Transverse colon (tissue), 4 donors: Measurements from ENCODE around the gene ZNF142. TPM values are rescaled to one million over a fixed set of nuclear protein-coding genes. Genes with fewer than 3 reads are reported as not detected.

ENCODE experiments used
- DNase-seq: peaks from one replicate; pipeline ENCODE4 v3.0.0-alpha.2; 2019
- H3K27ac ChIP-seq, 4 donors: fragments of 200-600 bp; sonication (generic); 2 replicates each; pipeline ENCODE4 v1.5.1; 2016 to 2018; ENCODE audit warnings: inconsistent platforms in 4 of 4
- H3K27me3 ChIP-seq: fragments of 200-600 bp; sonication (generic); 2 replicates; pipeline ENCODE4 v1.5.1; 2017; ENCODE audit warnings: inconsistent platforms
- H3K36me3 ChIP-seq, 4 donors: fragments of 200-600 bp; sonication (generic); 2 replicates each; pipeline ENCODE4 v1.5.1; 2017 to 2019; ENCODE audit warnings: inconsistent platforms in 4 of 4
- H3K4me1 ChIP-seq, 4 donors: fragments of 200-600 bp; sonication (generic); 2 replicates each; pipeline ENCODE4 v1.5.1; 2017 to 2020; ENCODE audit warnings: inconsistent platforms in 4 of 4
- H3K4me3 ChIP-seq, 4 donors: fragments of 200-600 bp; sonication (generic); 1 replicate in 1 of 4; 2 replicates in 3 of 4; pipeline versions ENCODE4 v1.5.1 to v1.6.1; 2017 to 2019; ENCODE audit warnings: inconsistent platforms in 4 of 4
- H3K9me3 ChIP-seq, 2 donors: fragments of 200-600 bp; sonication (generic); 2 replicates each; pipeline ENCODE4 v1.5.1; 2017 to 2019; ENCODE audit warnings: inconsistent platforms in 2 of 2
- EP300 ChIP-seq: sonication (generic); formaldehyde crosslinking; IDR thresholded peaks from one replicate; pipeline ENCODE4 v1.6.1; 2017; ENCODE audit warnings: antibody characterized with exemption, low read depth
- POLR2A ChIP-seq: fragments of 450-650 bp; IDR thresholded peaks from one replicate; pipeline ENCODE4 v1.6.1; 2016; ENCODE audit warnings: antibody characterized with exemption, mild to moderate bottlenecking, moderate library complexity
- POLR2AphosphoS5 ChIP-seq, 3 donors: sonication (generic); formaldehyde crosslinking; IDR thresholded peaks; one replicate each; pipeline ENCODE4 v1.6.1; 2016; ENCODE audit warnings: antibody characterized with exemption in 3 of 3
- WGBS, 2 donors: methylation state at CpG; one replicate each; pipeline ENCODE4 v1.1.5; 2018; ENCODE audit warnings: low coverage in 1 of 2; 5-methylcytosine and 5-hydroxymethylcytosine counted together
- in situ Hi-C, 4 donors: fragments of 200-750 bp; cut with MboI; loops; one replicate each; pipeline versions ENCODE4 v1.15.0 to v1.15.1; 2017; ENCODE audit warnings: low sequenced_read_pairs in 3 of 4, low pct_ligation_motif_present in 1 of 4, low pct_unique_long_range_greater_than_20kb in 1 of 4
- intact Hi-C: fragments of 100-400 bp; cut with DNase I; formaldehyde crosslinking; loops from one replicate; pipeline ENCODE4 v1.15.1; 2023; ENCODE audit warnings: low total_unique reads
- total RNA-seq, 4 donors: library from RNA; depleted of rRNA; stranded (reverse); fragments of >200 nt; gene quantifications; one replicate each; pipeline ENCODE4 v1.1.0, GENCODE V29; 2016
- TF ChIP-seq, protein P1 (sequence below), 5 experiments: fragments of 200-600 bp in 3 of 5; fragments of 450-650 bp in 2 of 5; sonication (generic) in 3 of 5; IDR thresholded peaks; 1 replicate in 2 of 5; 2 replicates in 3 of 5; pipeline ENCODE4 v1.5.1; 2016 to 2017; ENCODE audit warnings: antibody characterized with exemption in 5 of 5, inconsistent platforms in 3 of 5, mild to moderate bottlenecking in 2 of 5, moderate library complexity in 1 of 5

Gene ZNF142
- total RNA-seq, 4 donors from 2014 or later = 18.5 to 58.0 (median 24.5) TPM

DNA sequence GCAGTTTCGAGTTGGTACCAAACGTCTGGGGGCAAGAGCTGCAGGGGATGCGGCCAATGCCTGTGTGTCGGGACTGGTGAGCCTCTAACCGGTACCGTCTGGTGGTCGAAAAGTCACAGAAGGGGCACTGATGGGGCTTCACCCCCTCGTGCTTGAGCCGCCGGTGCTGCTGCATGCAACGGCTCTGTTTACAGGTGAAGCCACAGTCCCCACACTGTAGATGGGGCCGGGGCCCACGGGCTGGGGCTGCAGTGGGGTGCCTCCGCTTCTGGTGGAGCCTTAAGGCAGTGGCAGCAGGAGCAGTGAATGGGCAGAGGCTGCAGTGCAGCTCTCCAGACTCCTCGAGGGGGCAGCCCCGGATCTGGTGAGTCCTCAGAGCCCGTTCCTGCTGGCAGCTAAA lies 16.6 kb downstream of the ZNF142 start:
- H3K4me1 ChIP-seq = no peaks in the 10 kb centered on the region
- H3K9me3 ChIP-seq = no peaks in the 10 kb centered on the region
- no peaks in the 10 kb centered on the region for H3K27me3 ChIP-seq
- no peak overlapping the region for H3K27ac ChIP-seq
- no peak for DNase-seq
- 92% methylated on average over 17 of the region's 17 CpGs; no CpG with 5 or more reads in 1 of the 2 donors for WGBS, 2 donors
- peaks cover 0 to 55% (median 30%) of the 10 kb centered on the region in 4 donors for H3K36me3 ChIP-seq
- intact Hi-C loops = no loop called here
- H3K4me3 ChIP-seq = no peak overlapping the region
- in situ Hi-C loops = no loop called here
- TF ChIP-seq POLR2AphosphoS5 (IDR thresholded peaks at IDR 0.05) (no peak), EP300 (no peak)

DNA sequence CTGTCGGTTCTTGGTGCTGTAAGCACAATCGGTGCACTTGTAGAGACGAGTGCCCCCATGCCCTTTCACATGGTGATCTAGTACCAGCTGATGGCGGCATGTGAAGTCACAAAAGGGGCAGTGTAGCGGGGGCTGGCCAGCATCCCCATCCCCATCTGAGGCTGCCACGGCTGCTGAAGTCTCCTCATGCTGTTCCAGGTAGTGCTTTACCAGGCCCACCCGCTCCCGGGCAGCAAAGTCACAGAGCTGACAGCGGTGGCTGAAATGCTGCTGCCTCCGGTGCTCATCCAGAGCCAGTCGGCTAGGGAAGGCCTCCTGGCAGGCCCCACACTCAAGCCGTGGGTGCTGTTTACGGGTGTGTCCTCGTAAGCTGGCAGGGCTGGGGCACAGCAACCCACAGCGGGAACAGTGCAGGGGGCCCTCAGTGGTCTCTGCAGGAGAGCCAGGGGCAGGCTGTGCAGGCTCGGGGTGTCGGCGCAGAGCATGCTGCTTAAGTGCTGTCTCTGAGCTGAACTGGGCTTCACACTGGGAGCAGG lies 17.2 kb downstream of the ZNF142 start:
- intact Hi-C loops = no loop called here
- Histone ChIP-seq H3K4me1 (no peaks in the 10 kb centered on the region), H3K9me3 (no peaks in the 10 kb centered on the region), H3K4me3 (no peak overlapping the region), H3K36me3 (peaks cover 0 to 60% (median 30%) of the 10 kb centered on the region in 4 donors), H3K27me3 (no peaks in the 10 kb centered on the region), H3K27ac (no peak overlapping the region)
- in situ Hi-C loops = no loop called here
- no peak for DNase-seq
- WGBS, 2 donors = 92% methylated on average over 18 of the region's 18 CpGs; no CpG with 5 or more reads in 1 of the 2 donors
- TF ChIP-seq POLR2A (no peak), EP300 (no peak), POLR2AphosphoS5 (IDR thresholded peaks at IDR 0.05) (no peak)
- TF ChIP-seq, protein P1, sequence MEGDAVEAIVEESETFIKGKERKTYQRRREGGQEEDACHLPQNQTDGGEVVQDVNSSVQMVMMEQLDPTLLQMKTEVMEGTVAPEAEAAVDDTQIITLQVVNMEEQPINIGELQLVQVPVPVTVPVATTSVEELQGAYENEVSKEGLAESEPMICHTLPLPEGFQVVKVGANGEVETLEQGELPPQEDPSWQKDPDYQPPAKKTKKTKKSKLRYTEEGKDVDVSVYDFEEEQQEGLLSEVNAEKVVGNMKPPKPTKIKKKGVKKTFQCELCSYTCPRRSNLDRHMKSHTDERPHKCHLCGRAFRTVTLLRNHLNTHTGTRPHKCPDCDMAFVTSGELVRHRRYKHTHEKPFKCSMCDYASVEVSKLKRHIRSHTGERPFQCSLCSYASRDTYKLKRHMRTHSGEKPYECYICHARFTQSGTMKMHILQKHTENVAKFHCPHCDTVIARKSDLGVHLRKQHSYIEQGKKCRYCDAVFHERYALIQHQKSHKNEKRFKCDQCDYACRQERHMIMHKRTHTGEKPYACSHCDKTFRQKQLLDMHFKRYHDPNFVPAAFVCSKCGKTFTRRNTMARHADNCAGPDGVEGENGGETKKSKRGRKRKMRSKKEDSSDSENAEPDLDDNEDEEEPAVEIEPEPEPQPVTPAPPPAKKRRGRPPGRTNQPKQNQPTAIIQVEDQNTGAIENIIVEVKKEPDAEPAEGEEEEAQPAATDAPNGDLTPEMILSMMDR (IDR thresholded peaks at IDR 0.05) = no peak

DNA sequence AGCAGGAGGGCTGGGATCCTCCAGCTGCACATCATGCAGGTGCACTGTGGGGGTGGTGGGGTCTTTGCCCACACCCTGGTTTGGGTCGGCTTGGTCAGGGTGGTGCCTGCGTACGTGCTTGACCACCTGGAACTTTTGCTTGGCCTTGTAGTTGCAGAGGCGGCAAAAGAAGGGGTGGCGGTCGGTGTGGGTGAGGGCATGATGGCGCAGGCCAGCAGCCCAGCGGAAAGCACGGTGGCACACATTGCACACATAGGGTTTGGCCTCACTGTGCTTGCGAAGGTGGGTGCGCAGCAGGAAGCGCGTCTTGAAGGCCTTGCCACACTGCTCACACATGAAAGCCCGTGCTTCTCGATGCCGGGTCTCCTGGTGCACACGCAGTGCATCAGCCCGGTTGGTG lies 21.1 kb downstream of the ZNF142 start:
- in situ Hi-C loops (no loop called here), intact Hi-C loops (no loop called here)

DNA sequence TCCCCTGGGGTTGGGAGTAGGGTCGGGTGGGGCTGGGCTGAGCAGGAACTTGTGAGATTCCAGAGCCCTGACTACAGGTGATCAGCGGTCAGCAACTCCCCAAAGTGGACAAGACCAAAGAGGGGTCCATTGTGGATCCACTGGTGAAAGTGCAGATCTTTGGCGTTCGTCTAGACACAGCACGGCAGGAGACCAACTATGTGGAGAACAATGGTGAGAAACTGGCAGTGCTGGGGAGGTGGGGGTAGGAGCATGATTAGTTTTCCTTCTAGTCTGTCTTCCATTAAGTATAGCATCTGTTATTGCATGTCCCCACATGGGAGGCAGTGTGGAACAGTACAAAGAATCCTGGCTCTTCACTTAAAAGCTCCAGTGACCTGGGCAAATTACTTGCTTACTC lies 23.7 kb downstream of the ZNF142 start:
- 93 to 100% methylated on average over 3 to 5 of the region's 5 CpGs for WGBS, 2 donors
- Histone ChIP-seq H3K36me3 (peaks cover 0 to 48% (median 23%) of the 10 kb centered on the region in 4 donors), H3K4me3 (no peak overlapping the region), H3K27me3 (no peaks in the 10 kb centered on the region), H3K4me1 (no peaks in the 10 kb centered on the region), H3K27ac (no peak overlapping the region), H3K9me3 (no peaks in the 10 kb centered on the region)
- no peak for DNase-seq
- intact Hi-C loops = no loop called here
- no peak for TF ChIP-seq EP300
- no peak for TF ChIP-seq POLR2A
- no peak for TF ChIP-seq POLR2AphosphoS5 (IDR thresholded peaks at IDR 0.05)
- TF ChIP-seq, protein P1 (IDR thresholded peaks at IDR 0.05) = no peak
- in situ Hi-C loops = no loop called here

More for the DNA sequence above, 21.1 kb downstream of the ZNF142 start:
- DNase-seq = no peak
- Histone ChIP-seq H3K27me3 (no peaks in the 10 kb centered on the region), H3K4me1 (no peaks in the 10 kb centered on the region), H3K9me3 (no peaks in the 10 kb centered on the region), H3K27ac (no peak overlapping the region), H3K36me3 (peaks cover 0 to 48% (median 23%) of the 10 kb centered on the region in 4 donors), H3K4me3 (no peak overlapping the region)
- 98% methylated on average over 18 of the region's 18 CpGs; no CpG with 5 or more reads in 1 of the 2 donors for WGBS, 2 donors
- no peak for TF ChIP-seq EP300

DNA sequence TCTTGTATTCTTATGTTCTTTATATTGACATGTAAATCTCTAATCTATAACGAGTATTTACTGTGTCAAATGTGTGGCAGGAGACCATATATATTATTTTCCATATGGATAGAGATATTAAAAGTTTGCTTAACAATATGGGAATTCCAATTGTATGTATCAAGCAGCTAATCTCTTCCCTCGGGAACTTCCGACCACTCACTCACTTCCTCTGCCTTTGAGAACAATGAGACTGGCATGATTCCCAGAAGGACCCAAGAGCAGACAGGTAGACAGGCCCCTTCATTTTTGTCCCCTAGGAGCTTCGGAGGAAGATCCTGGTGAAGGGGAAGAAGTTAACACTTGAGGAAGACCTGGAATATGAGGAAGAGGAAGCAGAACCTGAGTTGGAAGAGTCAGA lies 27.6 kb downstream of the ZNF142 start:
- WGBS, 2 donors = 75 to 83% methylated on average over 4 of the region's 4 CpGs
- no peak for DNase-seq
- Histone ChIP-seq H3K4me3 (no peak overlapping the region), H3K4me1 (no peaks in the 10 kb centered on the region), H3K36me3 (peaks cover 0 to 17% (median 8%) of the 10 kb centered on the region in 4 donors), H3K27ac (no peak overlapping the region), H3K27me3 (no peaks in the 10 kb centered on the region), H3K9me3 (no peaks in the 10 kb centered on the region)
- TF ChIP-seq, protein P1 (IDR thresholded peaks at IDR 0.05) = no peak
- TF ChIP-seq EP300 = no peak
- no peak for TF ChIP-seq POLR2AphosphoS5 (IDR thresholded peaks at IDR 0.05)
- TF ChIP-seq POLR2A = no peak
- intact Hi-C loops (no loop called here), in situ Hi-C loops (no loop called here)
